ENCODE results near the gene PCDH12. TPM values are rescaled to one million over a fixed set of nuclear protein-coding genes. Genes with fewer than 3 reads are reported as not detected.

PCDH12 gene
- total RNA-seq, 1 donor from 2014 or later, result 0.45 TPM

- peak; percentile 35 for DNase-seq (ENCODE audit: low read depth)
Measured at GRCh38 chr5:141966275-141966962, 8.4 kb upstream of the PCDH12 start.

GRCh38 chr5:141965071-141965470 lies 7.1 kb upstream of the PCDH12 start:
- DNase-seq (ENCODE audit: low read depth), result no peak

GRCh38 chr5:141963701-141964100 lies 5.7 kb upstream of the PCDH12 start:
- no peak for DNase-seq (ENCODE audit: low read depth)

DNA sequence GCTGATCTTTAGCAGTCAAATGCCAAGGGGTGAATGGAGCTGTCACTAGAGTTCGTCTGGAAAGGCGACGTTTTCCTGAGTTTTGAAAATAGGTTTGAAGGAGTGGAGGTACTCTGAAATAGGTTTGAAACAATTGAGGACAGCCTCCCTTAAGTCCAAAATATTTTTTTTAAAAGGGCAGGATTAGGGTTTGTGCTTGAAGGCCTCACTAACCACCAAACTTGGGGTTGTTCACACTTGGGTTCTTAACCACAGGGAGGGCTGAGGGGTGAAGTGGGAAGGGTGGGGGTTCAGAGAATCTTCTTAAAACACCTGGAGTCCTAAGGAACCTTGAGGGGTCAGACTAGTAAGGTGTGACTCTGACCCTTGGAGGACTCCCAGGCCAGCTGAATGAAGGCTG lies 3.5 kb upstream of the PCDH12 start:
- DNase-seq (ENCODE audit: low read depth), result no peak

DNA sequence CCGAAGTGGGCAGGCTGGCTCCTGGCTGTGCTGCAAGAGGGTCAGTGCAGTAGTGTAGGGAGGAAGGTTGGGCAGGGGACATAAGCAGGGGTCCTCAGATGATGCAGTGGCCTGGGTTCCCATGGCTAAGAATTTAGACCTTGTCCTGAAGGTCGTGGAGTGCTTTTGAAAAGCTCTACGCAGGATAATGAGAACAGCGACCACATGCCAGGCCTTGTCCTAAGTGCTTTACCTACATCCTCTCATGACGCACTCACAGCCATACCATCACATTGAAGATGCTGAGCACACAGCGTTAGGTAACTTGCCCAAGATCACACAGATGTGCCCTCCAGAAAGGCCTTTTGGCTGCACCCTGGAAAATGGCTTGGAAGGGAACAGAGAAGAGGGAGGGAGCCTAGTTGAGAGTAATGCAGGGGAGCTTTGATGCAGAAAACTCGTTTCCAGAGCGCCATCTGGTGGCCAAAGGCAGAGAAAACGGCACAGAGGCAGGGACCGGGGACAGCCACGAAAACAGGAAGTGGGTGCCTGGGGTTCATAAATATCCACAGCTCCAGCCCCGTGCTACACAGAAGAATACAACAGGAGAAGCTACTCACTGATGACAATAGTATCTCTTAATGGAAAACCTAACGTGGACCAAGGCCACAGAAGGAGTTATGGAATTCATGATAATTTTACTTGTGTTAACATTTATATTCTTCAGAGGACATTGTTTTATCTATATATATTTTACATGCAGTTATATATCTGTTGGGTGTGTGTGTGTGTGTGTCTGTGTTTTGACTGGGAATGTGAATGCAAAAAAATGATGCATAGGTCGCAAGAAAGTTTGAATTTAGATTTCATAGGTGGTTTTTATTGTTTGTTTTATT lies 2.7 kb upstream of the PCDH12 start:
- DNase-seq (ENCODE audit: low read depth), result peak; percentile 68

DNA sequence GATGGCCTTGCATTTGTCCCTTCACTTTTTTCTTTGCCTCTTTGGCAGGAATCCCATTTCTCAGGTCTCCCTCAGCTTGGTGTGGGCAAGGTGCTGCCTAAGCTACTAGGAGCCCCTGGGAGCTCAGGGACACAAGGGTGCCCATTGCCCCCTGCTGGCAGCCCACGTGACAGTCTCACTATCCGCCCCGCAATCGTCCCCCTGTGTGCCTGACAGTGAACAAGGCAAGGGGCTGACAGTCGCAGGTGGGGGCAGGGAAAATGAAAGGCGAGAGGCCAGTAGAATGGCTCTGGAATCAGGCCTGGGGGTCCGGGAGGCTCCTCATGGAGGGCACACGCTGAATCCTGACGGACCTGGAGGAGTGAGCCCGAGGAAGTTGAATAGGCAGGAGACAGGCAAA lies 2.0 kb upstream of the PCDH12 start:
- no peak for DNase-seq (ENCODE audit: low read depth)

- no peak for DNase-seq (ENCODE audit: low read depth)
Measured at GRCh38 chr5:141958546-141959172, 657 bp upstream of the PCDH12 start.

DNA sequence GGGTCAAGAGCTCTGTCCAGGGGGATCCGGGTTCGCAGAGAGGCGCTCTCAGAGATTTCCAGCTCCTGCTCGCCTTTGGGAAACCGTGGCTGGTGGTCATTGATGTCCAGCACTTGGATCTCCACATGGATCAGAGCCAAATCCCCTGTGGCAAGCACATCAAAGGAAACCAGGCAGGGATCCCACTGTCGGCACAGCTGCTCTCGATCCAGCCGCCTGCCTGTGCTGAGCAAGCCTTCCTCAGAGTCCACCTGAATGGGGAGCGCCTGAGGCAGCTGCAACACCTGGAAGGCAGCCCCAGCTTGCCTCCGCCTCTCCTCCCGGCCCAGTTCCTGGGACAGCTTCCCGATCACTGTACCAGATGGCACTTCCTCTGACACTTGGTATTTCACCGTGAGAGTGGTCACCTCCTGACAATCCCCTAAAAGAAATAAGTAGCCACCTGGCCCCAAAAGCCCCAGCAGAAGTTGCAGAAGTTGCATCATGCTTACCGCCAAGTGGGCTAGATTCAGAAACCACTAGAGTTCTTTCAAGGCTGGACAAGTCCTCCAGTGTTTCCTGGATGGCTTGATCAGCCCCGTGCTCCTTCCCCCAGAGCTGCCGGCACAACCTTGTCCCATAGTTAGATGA lies 520 bp downstream of the PCDH12 start:
- DNase-seq (ENCODE audit: low read depth), result no peak

DNA sequence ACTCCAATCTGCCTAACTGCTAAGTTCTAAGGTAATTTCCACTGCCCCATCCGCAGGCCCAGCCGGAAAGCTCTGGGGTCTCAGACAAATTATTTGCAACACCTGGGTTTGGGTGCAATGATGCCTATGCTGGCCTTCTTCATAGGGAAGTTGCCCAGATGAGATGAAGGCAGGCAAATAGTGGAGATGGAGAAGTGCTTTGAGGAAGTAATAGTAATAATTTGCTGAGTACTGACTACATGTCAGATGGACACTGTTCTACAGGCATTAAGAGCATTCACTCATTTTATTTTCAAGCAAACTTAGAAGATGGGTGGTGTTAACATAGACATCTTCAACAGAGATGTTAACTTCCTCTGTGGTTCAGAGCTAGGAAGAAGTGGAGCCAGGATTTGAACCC lies 3.8 kb downstream of the PCDH12 start:
- no peak for DNase-seq (ENCODE audit: low read depth)

GRCh38 chr5:141952020-141952419 lies 6.0 kb downstream of the PCDH12 start:
- DNase-seq (ENCODE audit: low read depth), result no peak

GRCh38 chr5:141951332-141951781 lies 6.6 kb downstream of the PCDH12 start:
- DNase-seq (ENCODE audit: low read depth), result no peak

DNA sequence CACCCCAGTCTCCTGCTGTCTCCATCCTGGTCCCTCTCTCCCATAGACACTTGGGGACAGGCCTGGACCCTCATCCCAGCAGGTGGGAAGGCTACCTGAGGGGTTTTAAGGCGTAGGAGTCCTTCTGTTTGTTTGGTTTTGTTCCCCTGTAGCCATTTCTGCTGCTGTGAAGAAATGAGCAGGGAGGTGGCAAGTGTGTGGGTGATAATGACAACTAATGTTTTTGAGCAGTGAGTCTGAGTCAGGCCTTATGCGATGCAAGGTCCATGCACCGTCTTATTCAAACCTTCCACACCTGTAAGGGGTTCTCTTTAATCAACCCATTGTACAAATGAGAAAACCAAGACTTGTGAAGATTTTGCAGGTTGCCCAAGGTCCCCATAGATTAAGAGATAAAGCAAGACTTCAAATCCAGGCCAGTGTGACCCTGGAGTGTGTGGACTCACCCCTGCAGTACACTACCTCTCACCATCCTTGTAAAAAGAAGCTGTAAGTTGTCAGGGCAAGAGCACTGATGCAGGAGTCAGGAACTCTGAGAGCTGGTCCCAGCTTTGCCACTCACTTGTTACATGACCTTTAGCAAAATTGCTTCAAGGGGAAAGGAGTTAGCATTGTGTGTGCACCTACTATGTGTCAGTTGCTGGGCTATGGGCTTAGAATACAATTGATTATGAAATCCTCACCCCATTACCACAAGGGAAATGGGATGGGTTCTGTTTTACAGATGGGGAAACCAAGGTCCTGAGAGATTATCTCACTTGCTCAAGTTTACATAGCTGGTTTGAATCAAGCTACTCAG lies 7.6 kb downstream of the PCDH12 start:
- DNase-seq (ENCODE audit: low read depth), result no peak

- DNase-seq (ENCODE audit: low read depth), result no peak
Measured at GRCh38 chr5:141949511-141949910, 8.5 kb downstream of the PCDH12 start.

DNA sequence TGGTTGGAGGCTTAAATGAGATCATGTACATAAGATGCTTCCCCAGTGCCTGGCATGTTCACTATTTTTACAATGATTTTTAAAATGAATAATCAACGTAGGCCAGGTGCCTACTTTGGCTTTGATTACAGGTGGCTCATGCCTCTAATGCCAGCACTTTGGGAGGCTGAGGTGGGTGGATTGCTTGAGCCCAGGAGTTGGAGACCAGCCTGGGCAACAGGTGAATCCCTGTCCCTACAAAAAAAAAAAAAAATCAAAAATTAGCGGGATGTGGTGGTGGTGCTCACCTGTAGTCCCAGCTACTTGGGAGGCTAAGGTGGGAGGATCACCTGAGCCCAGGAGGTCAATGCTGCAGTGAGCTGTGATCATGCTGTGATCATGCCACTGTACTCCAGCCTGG lies 9.2 kb downstream of the PCDH12 start:
- no peak for DNase-seq (ENCODE audit: low read depth)

DNA sequence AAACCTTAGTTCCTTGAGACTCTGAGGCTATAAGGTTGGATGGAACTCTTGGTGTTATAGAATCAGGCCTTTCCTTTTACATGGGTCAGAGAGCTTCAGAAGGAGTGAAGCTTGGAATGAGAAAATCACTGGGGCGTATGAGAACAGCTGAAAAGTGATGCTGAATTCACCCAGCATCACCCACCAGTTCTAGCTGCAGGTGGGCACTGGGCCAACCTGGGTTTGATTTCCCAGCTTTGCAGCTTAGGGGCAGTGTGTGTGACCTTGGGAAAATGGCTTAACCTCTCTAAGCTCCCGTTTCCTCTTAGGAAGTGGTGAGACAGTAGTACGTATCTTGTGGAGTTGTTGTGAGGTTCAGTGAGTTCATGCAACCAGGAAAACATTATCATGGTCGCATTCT lies 10.7 kb downstream of the PCDH12 start:
- DNase-seq (ENCODE audit: low read depth), result peak; percentile 8

DNA sequence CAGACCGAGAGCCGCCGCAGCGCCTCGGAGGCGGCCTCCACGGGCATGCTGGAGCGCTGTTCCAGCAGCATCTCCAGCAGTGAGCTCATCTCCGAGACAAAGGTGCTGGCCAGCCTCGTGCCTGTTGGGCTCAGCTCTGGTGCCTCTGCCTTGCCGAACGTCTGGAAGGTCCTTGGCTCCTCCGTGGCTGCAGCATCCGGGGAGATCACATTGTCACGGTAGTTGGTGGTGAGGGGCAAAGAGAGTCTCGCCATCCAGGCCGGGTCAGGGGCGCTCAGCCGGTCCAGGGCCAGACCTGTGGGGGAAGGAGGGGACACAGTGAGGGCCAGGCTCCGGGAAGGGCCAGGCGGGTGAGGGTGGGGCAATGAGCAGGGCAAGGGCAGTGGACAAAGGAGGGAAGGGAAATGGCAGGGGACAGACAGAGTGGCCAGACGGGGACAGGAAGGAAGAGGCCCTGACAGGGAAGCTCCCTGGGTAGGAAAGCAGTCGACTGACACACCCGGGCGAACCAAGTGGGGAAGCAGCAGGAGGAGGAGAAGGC lies 12.4 kb downstream of the PCDH12 start:
- no peak for DNase-seq (ENCODE audit: low read depth)

DNA sequence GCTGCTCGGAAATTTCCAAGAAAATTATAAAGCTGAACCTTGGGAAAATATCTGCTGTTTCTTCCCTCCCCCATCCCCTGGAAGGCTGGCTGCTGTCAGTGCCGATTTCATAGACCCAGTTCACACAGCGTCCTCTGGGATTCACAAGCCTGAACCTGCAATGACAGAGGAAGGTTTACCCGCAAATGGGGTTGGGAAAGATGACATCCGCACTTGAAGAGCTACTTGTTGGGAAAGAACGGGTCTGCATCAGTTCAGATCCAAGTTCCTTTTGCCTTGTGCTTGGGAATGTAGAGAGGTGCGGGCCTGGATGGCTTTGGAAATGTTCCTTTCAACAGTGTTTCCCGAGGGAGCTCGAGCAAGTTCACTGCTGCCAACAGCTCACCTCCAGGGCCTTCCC lies 13.9 kb downstream of the PCDH12 start:
- DNase-seq (ENCODE audit: low read depth), result no peak

GRCh38 chr5:141942185-141942857 lies 15.7 kb downstream of the PCDH12 start:
- DNase-seq (ENCODE audit: low read depth), result no peak

DNA sequence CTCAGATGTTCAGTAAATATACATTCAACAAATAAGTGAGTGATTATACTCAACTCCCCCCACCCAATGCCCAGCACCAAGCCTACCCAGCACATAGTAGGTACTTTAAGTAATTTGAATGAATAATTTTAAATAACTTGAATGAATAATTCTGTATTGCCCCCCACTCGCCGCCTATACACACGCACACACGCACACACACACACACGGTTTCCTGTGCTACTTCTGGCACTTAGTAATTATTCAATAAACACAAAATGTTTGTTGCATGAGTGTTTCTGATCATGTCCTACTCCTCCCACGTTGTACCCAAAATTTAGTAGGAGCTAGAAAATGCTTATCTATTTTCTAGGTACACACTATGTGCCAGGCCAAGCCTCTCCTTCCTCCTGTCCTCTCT lies 16.2 kb downstream of the PCDH12 start:
- no peak for DNase-seq (ENCODE audit: low read depth)

GRCh38 chr5:141941307-141941706 lies 16.7 kb downstream of the PCDH12 start:
- peak; percentile 44 for DNase-seq (ENCODE audit: low read depth)
